HFF-Myc (cell line): ENCODE measurements around the gene SMYD1.

Experiments used
- DNase-seq: peaks from one replicate; pipeline ENCODE4 v3.0.0-alpha.2; 2011; ENCODE audit warnings: low read depth; ENCODE audit errors: extremely low read depth
- H3K4me3 ChIP-seq: replicated peaks from 2 replicates; pipeline ENCODE4 v1.5.1; 2011; ENCODE audit warnings: low read depth, mild to moderate bottlenecking, control low read depth, low read length
- TF ChIP-seq, protein P1 (sequence below): IDR thresholded peaks from 2 replicates; pipeline ENCODE4 v1.5.1; 2012; ENCODE audit warnings: mild to moderate bottlenecking, low read depth, low read length, control low read depth; ENCODE audit errors: missing control alignments

Gene SMYD1

DNA sequence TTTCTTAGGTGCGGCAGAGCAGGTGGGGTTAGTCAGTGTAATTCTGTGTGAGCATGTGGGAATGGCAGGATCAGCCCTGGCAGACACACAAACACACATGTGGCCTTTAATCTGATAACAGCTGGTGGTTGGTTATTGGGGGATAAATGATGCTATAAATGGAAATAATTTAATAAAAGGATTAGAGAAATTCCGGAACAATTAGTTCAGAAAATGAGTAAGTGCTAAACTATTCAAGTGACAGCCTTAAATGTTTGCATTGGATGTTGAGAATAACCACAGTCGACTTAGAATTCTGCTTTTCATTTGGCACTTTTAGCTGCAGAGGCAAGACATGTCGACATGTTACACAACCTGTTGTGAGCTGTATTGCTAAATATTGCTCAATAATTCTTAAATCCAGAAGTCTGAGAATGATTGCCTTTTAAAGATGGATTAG, 7.2 kb downstream of the SMYD1 start:
- peak; percentile 39 for DNase-seq
- TF ChIP-seq, protein P1, sequence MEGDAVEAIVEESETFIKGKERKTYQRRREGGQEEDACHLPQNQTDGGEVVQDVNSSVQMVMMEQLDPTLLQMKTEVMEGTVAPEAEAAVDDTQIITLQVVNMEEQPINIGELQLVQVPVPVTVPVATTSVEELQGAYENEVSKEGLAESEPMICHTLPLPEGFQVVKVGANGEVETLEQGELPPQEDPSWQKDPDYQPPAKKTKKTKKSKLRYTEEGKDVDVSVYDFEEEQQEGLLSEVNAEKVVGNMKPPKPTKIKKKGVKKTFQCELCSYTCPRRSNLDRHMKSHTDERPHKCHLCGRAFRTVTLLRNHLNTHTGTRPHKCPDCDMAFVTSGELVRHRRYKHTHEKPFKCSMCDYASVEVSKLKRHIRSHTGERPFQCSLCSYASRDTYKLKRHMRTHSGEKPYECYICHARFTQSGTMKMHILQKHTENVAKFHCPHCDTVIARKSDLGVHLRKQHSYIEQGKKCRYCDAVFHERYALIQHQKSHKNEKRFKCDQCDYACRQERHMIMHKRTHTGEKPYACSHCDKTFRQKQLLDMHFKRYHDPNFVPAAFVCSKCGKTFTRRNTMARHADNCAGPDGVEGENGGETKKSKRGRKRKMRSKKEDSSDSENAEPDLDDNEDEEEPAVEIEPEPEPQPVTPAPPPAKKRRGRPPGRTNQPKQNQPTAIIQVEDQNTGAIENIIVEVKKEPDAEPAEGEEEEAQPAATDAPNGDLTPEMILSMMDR, result no peak
- no peak overlapping the region for H3K4me3 ChIP-seq

DNA sequence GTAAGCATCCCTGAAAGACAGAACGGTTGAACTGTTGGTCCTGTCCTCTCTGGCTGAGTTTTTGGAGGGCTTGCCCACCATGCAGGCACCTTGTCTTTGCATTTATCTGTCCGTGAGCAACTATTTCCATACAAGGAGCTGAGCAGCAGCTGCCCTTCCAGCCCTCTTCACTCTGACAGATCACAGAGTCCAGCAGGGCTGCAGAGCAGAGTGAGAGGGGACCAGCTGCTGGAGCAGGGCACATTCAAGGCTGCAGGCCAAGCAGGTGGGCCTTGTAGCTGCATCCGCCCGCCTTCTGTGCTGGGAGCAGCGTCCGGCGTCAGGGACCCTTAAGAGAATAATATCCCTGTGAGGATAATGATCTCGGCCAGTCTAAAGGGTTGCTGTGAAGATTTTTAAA, 9.5 kb downstream of the SMYD1 start:
- no peak overlapping the region for H3K4me3 ChIP-seq
- TF ChIP-seq, protein P1, result no peak
- no peak for DNase-seq

DNA sequence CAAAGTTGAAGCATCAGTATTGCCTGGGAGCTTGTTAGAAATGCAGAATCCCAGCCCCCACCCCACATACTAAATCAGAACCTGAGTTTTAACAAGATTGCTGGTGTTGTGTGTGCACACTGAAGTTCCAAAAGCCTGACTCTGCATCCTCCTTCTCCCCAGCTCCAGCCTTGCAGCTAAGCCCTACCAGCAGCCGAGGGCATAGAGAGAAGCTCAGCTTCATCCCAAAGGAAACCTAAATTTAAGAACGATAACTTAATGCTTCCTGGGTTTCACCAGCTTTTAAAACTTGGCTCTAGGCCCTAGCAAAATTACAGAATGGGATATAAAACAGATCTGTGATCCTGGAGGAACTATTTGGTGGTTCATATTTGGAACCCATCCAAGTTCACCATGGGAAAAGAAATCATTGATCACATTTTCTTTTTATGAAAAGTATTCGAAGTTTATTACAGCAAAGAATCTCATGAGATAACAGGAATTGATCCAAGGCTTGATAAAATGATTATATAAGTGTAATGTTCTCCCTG, 11.1 kb downstream of the SMYD1 start:
- TF ChIP-seq, protein P1, result no peak
- no peak for DNase-seq
- no peak overlapping the region for H3K4me3 ChIP-seq

DNA sequence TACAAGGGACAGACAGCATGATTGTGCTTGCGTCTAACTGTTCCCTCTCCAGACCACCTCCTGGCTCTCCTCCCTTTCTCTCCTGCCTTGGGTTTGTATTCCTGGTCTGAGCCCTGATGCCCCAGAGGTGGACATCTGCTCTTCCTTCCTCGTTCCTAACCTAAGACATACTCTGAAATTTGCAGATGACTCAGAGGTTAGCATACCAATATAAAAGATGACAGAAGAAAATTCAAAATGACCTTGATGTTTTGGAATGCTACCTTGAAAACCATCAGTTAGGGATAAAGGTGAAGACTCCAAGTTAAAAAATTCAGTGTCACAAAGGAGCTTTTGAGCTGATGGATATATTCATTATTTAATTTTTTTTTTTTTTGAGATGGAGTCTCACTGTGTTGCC, 12.9 kb downstream of the SMYD1 start:
- H3K4me3 ChIP-seq, result no peak overlapping the region
- DNase-seq, result no peak
- TF ChIP-seq, protein P1, result no peak

DNA sequence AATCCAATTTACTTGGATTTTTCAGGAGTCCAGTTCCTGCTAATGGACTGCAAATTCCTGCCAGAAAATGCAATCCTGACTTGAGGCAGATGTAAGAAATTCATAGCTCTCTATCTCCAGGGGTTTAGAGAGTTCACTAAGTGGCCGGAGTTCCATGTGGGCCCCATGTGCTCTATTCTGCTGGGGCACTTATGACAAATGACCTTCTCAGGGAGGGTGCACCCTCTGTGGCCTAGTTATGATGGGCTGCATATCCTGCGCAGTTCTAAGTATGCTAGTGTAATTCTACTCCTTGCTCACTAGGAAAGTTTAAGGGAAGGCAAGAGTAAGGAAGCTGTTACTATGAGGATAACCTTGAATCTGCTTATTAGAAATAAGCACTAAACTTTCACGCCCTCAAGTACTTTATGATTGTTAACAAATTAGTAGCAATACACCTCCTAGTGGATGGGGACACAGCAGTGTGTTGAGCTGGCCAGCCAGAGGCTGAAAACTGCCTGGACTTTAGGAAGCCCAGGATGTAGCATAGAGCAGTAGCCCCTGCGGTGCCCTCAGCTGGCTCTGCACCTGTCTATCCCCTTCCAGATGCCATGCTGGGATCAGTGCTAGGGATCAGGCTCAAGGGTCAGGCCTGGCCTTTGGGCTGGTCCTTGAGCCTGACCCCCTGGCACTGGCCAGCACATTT, 14.4 kb downstream of the SMYD1 start:
- no peak overlapping the region for H3K4me3 ChIP-seq
- TF ChIP-seq, protein P1, result no peak
- DNase-seq, result peak; percentile 32

- TF ChIP-seq, protein P1, result no peak
- H3K4me3 ChIP-seq, result no peak overlapping the region
- DNase-seq, result no peak
Measured at GRCh38 chr2:88082781-88083180, 15.2 kb downstream of the SMYD1 start.
